ENCODE data around the gene HSD17B1.

DNA sequence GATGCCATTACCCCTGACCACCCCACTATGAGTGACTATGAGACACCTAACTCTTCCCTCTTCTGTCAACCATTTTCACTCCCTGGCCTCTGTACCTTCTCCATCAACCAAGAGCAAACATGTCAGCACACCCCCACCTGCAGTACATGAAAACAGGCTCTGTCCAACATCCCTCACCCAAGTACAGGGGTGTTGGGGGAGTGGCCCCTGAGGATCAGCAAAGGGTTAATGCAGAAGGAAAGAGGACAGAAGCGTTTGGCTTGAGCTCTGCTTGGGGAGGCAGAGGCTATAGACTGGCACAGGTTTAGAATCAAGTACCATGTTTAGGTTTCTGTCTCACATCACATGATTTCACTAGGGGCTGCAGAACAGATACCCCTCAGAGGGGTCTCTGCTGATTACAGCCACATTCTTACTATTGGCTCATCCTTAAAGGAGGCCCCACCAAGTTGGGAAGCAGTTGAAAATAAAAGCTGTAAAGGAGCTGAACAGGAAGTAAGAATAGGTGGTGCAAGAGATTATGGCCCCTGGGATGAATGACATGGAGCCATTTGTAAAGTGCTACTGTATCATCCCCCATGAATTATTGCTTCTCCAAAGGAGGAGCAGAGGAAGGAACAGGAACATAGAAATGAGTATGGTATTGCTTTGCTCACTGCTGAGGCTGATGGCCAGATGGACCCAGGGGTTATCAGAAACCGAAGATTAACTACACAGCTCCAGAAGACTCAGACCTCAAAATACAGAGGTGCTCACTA, 27.2 kb downstream of the HSD17B1 start:
- TF ChIP-seq, protein P1, sequence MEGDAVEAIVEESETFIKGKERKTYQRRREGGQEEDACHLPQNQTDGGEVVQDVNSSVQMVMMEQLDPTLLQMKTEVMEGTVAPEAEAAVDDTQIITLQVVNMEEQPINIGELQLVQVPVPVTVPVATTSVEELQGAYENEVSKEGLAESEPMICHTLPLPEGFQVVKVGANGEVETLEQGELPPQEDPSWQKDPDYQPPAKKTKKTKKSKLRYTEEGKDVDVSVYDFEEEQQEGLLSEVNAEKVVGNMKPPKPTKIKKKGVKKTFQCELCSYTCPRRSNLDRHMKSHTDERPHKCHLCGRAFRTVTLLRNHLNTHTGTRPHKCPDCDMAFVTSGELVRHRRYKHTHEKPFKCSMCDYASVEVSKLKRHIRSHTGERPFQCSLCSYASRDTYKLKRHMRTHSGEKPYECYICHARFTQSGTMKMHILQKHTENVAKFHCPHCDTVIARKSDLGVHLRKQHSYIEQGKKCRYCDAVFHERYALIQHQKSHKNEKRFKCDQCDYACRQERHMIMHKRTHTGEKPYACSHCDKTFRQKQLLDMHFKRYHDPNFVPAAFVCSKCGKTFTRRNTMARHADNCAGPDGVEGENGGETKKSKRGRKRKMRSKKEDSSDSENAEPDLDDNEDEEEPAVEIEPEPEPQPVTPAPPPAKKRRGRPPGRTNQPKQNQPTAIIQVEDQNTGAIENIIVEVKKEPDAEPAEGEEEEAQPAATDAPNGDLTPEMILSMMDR (IDR thresholded peaks at IDR 0.05) = no peak
- no peak for TF ChIP-seq POLR2A (IDR thresholded peaks at IDR 0.05)
